ENCODE data around the gene TIGD3.

- TF ChIP-seq POLR2A (IDR thresholded peaks at IDR 0.05; ENCODE audit: low read length): no peak
- no peak for TF ChIP-seq GATA1 (IDR thresholded peaks at IDR 0.05; ENCODE audit: low read depth, low read length)
These were observed 1.2 kb upstream of the TIGD3 start for GRCh38 chr11:65353376-65353775.
